Measurements from ENCODE around the gene GABPB2.

GABPB2 gene

DNA sequence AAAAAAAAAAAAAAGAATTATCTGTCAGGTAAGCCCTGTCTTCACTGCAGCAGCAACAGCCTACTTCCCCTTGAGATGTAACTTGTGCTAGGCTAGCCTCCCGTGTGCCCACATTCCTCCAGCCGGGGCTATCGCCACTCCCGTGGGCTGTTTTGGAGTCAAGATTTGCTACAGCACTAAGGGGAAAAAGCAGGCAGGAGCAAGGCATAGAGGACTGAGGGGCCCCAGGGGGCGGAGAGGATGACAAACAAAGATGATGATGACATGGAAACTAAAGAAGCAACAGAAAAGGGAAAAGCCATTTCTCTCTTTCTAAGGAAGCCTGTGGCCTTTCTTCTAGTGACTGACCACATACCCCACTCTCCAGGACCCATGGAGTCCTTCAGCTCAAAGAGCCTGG is 87.8 kb downstream of the GABPB2 start:
- in situ Hi-C loops (cut with MboI; ENCODE audit: low sequenced_read_pairs), result loop anchor here (10.0 kb wide), 1 partner anchor 144 kb away; no protein-coding TSS in a partner anchor

DNA sequence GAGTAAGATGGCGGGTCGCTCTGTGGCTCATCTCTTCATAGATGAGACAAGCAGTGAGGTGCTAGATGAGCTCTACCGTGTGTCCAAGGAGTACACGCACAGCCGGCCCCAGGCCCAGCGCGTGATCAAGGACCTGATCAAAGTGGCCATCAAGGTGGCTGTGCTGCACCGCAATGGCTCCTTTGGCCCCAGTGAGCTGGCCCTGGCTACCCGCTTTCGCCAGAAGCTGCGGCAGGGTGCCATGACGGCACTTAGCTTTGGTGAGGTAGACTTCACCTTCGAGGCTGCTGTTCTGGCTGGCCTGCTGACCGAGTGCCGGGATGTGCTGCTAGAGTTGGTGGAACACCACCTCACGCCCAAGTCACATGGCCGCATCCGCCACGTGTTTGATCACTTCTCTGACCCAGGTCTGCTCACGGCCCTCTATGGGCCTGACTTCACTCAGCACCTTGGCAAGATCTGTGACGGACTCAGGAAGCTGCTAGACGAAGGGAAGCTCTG is 88.2 kb downstream of the GABPB2 start:
- in situ Hi-C loops (cut with MboI; ENCODE audit: low sequenced_read_pairs), result loop anchor here (10.0 kb wide), 1 partner anchor 144 kb away; no protein-coding TSS in a partner anchor

DNA sequence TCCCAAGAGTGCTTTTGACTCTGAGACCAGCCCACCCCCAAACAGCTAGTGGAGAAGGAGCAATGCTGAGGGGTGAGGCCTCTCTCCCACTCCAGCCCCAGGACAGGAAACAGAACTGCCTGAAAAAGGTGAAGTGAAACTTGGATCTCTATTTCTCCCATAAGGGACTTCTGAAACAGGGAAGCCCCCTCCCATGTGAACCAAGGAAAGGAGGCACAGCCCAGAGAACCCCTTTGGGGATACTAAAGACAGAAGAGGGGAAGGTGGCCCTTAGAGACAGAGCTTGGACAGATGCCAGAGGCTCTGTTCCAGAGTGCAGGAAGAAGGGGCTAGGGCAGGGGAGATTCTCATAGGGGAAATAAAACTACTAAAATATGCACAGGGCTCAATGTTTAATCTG is 88.8 kb downstream of the GABPB2 start:
- in situ Hi-C loops (cut with MboI; ENCODE audit: low sequenced_read_pairs), result loop anchor here (10.0 kb wide), 1 partner anchor 145 kb away; no protein-coding TSS in a partner anchor

DNA sequence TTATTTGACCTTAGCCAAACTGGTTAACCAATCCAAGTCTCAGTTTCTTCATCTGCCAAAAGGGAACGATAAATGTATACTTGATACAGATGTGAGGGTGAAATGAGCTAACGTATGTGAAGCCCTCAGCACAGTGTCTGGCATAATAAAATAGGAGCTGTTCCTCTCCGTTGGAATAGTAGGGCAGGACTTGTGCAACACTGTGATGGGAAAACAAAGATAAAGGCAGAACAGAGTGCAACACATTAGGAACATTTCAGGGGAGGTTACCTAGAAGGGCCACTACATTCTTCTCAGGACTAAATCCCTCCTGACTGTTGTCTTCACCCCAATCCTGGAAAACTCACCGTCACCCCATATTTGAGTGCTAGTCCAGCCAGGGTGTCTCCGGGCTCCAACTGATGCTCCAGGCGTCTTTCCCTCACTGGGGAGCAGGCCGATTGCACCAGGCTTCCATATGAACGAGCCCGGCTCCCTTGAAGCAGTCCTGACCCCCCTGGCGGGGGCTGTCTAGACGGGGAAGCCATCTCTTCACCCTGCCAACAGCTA is 94.2 kb downstream of the GABPB2 start:
- in situ Hi-C loops (cut with MboI; ENCODE audit: low sequenced_read_pairs), result no loop called here

DNA sequence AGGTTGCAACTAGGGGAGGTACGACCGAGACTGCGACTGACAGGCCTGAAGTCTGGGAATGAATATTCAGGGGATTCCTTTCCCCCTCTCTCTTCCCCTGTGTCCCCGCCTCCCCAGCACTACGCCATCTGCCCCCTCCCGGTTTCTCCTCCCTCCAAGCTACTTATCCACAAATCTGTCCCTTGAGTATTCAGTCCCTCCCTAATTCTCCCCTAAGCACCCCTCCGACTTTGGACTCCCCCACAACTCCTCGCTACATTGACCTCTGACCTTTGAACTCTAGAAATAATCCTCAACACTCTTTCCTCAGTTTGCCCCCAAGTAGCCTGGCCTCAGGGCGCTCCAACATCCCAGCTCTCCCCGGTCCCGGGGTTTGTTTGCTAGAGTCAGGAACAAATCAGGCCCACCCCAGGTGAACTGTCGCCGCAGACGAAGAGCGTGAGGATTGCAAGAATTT is 94.7 kb downstream of the GABPB2 start:
- in situ Hi-C loops (cut with MboI; ENCODE audit: low sequenced_read_pairs), result no loop called here

DNA sequence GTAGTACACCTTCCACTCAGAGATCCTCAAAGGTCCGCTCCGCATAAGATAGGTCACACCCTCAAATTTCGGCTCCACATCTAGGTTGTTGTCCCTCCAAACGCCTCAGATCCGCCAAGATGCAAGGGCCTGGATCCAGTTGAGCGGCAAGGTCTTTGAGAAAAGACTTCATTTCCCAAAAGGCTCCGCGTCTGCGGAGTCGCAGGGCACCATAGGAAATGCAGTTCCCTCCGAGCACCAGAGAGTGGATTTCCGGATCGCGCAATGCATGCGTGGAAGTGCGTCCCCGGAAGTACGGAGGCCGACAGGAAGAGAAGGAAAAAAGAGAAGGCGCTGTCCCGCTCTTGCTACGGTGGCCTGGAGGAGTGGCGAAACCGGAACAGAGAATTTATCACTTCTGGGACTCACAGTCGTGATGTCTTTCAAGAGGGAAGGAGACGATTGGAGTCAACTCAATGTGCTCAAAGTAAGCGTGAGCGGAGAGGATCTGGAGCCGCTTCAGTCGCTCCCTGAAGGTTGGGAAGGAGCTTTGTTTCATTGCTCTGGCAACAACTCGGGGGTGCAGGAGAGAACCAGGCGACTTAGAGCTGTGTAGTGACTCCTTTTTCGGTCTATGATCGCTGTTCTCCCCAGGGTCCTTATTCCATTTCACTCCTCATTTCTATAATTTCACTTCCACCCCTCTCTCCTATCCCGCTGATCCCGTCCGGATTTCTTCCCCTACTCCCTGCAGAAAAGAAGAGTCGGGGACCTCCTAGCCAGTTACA is 95.4 kb downstream of the GABPB2 start, which contains the start of the genes LYSMD1 and SCNM1:
Gene LYSMD1 (minus strand): TSS at position 165 of the 767 bp plus-strand sequence. CDS start 644 bp downstream, outside the sequence.
Gene SCNM1 (plus strand): TSS at position 407 of the 767 bp plus-strand sequence. CDS start 9 bp downstream, at position 416.
- in situ Hi-C loops (cut with MboI; ENCODE audit: low sequenced_read_pairs), result no loop called here

DNA sequence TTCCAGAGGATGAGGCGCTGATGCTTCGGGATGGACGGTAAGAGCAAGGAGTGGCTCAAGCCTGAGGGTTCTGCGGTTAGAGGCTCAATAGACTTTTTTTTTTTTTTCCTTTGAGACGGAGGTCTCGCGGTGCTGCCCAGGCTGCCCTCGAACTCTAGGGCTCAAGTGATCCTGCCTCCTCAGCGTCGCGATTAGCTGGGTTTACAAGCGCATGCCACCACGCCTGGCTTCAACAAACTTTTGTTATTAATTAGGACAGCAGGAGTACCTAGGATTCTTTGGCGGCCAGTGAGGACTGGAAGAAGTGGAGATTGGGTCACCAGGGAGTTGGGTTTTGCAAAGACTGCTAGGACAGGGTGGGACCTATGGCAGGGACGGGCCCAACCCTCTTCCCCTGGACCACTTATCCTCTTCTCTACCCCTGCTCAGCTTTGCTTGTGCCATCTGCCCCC is 96.0 kb downstream of the GABPB2 start:
- in situ Hi-C loops (cut with MboI; ENCODE audit: low sequenced_read_pairs), result no loop called here

DNA sequence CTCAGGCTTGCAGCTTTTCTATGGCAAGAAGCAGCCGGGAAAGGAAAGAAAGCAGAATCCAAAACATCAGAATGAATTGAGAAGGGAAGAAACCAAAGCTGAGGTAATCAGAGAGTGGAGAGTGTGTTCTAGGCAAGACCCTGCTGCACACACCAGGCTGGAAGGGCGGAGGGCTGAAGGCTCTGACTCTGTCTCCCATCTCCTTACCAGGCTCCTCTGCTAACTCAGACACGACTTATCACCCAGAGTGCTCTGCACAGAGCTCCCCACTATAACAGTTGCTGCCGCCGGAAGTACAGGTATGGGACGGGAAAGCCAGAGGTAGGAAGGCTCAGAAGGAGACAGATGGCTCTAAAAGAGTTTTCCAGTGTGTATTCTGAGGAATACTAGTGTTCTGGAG is 96.6 kb downstream of the GABPB2 start:
- in situ Hi-C loops (cut with MboI; ENCODE audit: low sequenced_read_pairs), result no loop called here

DNA sequence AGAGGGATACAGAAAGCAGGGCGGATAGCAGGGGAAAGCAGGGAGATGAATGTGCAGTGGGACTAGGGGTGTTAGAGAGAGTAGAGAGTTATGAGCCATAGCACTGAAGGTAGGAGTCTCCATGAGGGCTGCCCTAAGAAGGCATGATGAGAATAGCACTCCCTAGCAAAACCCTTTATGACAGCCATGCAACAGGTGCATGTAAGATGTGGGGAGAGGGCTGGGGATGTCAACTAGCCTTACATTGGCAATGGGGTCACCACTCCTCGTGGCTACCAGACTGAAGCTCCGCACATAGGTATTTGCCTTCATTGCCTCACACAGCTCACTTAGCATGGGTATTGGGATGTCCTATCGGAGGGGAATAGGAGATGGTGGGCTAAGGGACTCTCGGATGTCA is 100.6 kb downstream of the GABPB2 start:
- in situ Hi-C loops (cut with MboI; ENCODE audit: low sequenced_read_pairs), result no loop called here
